Upper lobe of left lung (tissue), 6 donors: Measurements from ENCODE around the gene CEP44. TPM values are rescaled to one million over a fixed set of nuclear protein-coding genes. Genes with fewer than 3 reads are reported as not detected.

Experiments
- ATAC-seq, 2 donors: fragments of 200-7000 bp; cut with Tn5 transposase; one replicate each; pipeline ENCODE4 v1.9.1; 2022; ENCODE audit warnings: mild to moderate bottlenecking in 2 of 2, moderate library complexity in 2 of 2; ENCODE audit not compliant: low FRiP score in 2 of 2
- DNase-seq, 2 donors: peaks; one replicate each; pipeline ENCODE4 v3.0.0-alpha.2; 2019 to 2020
- H3K27ac ChIP-seq, 4 donors: fragments of 200-600 bp; sonication (generic); one replicate each; pipeline ENCODE4 v1.5.1; 2016 to 2019
- H3K27me3 ChIP-seq, 4 donors: fragments of 200-600 bp; sonication (generic); one replicate each; pipeline ENCODE4 v1.5.1; 2017 to 2019
- H3K36me3 ChIP-seq, 4 donors: fragments of 200-600 bp; sonication (generic); one replicate each; pipeline ENCODE4 v1.5.1; 2016 to 2019
- H3K4me1 ChIP-seq, 4 donors: fragments of 200-600 bp; sonication (generic); one replicate each; pipeline ENCODE4 v1.5.1; 2018 to 2019
- H3K4me3 ChIP-seq, 4 donors: fragments of 200-600 bp; sonication (generic); one replicate each; pipeline ENCODE4 v1.5.1; 2017 to 2019; ENCODE audit warnings: mild to moderate bottlenecking in 2 of 4, moderate library complexity in 1 of 4
- H3K9me3 ChIP-seq, 4 donors: fragments of 200-600 bp; sonication (generic); one replicate each; pipeline ENCODE4 v1.5.1; 2018 to 2019
- EP300 ChIP-seq, 4 donors: sonication (generic); formaldehyde crosslinking; IDR thresholded peaks; one replicate each; pipeline ENCODE4 v1.5.1; 2017; ENCODE audit warnings: antibody characterized with exemption in 4 of 4, control low read depth in 2 of 4
- POLR2A ChIP-seq, 4 donors: fragments of 450-650 bp; IDR thresholded peaks; one replicate each; pipeline ENCODE4 v1.5.1; 2016 to 2017; ENCODE audit warnings: antibody characterized with exemption in 4 of 4, mild to moderate bottlenecking in 2 of 4
- POLR2AphosphoS5 ChIP-seq, 2 donors: sonication (generic); formaldehyde crosslinking; IDR thresholded peaks; one replicate each; pipeline ENCODE4 v1.5.1; 2017; ENCODE audit warnings: antibody characterized with exemption in 2 of 2
- WGBS, 2 donors: methylation state at CpG; one replicate each; pipeline ENCODE4 v1.1.5; 2017 to 2018; 5-methylcytosine and 5-hydroxymethylcytosine counted together
- total RNA-seq, 6 donors: library from RNA; depleted of rRNA in 4 of 6; stranded (reverse); fragments of >200 nt in 4 of 6; gene quantifications; one replicate each; pipeline versions ENCODE4 v1.1.0 to v1.2.1, GENCODE V29; 2016 to 2021
- TF ChIP-seq, protein P1 (sequence below), 6 experiments: fragments of 450-650 bp in 4 of 6; fragments of 200-600 bp in 2 of 6; sonication (generic) in 2 of 6; IDR thresholded peaks; one replicate each; pipeline ENCODE4 v1.5.1; 2016 to 2019; ENCODE audit warnings: antibody characterized with exemption in 6 of 6
- donor health status: DM: no; HTN: no; CAD: no; lungs with moderate emphysema.
- donor health status: DM: no; HTN: yes; CAD: no; lungs with severe emphysema.

CEP44 gene
- total RNA-seq, 6 donors from 2014 or later, result 9.9 to 33.1 (median 12.7) TPM

DNA sequence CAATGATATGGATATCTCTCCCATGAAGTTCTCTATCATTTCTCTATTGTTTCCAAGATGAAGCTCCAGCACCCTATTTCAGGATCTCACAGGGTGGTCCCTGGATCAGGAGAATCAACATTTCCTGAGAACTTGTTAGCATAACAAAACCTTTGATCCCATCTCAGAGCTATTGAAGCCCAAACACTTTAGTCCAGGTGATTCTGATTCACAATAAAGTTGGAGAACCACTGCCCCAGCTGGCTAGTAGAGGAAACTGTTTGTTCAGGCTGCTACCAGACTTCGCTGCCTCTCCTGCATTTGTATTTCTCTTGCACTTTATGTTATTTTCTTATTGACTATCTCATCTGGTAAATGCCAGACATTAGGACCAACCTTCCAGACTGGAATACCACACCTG is 65.4 kb downstream of the CEP44 start:
- Histone ChIP-seq H3K27ac (no peak overlapping the region), H3K27me3 (no peaks in the 10 kb centered on the region), H3K4me1 (no peaks in the 10 kb centered on the region), H3K9me3 (no peaks in the 10 kb centered on the region), H3K4me3 (no peak overlapping the region), H3K36me3 (no peaks in the 10 kb centered on the region)
- TF ChIP-seq POLR2AphosphoS5 (IDR thresholded peaks at IDR 0.05) (no peak), EP300 (IDR thresholded peaks at IDR 0.05) (no peak), POLR2A (IDR thresholded peaks at IDR 0.05) (no peak)
- TF ChIP-seq, protein P1, sequence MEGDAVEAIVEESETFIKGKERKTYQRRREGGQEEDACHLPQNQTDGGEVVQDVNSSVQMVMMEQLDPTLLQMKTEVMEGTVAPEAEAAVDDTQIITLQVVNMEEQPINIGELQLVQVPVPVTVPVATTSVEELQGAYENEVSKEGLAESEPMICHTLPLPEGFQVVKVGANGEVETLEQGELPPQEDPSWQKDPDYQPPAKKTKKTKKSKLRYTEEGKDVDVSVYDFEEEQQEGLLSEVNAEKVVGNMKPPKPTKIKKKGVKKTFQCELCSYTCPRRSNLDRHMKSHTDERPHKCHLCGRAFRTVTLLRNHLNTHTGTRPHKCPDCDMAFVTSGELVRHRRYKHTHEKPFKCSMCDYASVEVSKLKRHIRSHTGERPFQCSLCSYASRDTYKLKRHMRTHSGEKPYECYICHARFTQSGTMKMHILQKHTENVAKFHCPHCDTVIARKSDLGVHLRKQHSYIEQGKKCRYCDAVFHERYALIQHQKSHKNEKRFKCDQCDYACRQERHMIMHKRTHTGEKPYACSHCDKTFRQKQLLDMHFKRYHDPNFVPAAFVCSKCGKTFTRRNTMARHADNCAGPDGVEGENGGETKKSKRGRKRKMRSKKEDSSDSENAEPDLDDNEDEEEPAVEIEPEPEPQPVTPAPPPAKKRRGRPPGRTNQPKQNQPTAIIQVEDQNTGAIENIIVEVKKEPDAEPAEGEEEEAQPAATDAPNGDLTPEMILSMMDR (IDR thresholded peaks at IDR 0.05), result no peak
- WGBS, 2 donors, result 90 to 96% methylated on average over 1 of the region's 1 CpG
- DNase-seq (no peak), ATAC-seq (no peak)

DNA sequence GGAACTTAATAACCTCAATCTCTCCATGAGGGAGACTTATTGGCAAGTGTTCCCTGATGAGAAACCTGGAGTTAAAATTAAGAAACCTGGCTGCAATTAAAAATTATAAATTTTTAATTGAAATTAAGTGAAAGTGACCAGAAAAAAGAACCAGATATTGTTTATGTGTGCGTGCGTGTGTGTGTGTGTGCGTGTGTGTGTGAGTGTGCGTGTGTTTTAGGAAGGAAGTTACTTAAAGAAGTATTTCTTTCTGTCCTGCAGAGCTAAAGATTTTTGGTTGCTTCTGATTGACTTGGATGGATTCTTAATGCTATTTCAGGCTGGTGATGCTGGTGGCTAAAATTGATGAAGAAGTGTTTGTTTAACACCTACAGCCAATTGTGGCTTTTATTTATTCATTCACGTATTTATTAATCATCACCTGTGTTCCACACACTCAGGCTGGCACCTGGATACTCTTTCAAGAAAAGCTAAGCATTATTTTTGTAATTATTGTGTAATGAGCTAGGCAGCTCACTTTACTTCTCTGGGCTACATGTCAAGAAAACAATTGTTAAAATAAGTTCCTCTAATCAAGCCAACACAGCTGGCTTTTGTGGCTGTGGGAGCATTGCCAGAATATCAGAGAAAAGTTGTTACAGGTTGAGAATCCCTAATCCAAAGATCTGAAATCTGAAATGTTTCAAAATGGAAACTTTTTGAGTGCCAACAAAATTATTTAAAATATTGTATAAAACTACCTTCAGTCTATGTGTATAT is 68.5 kb downstream of the CEP44 start:
- TF ChIP-seq POLR2A (IDR thresholded peaks at IDR 0.05) (no peak), POLR2AphosphoS5 (IDR thresholded peaks at IDR 0.05) (no peak), EP300 (IDR thresholded peaks at IDR 0.05) (no peak)
- TF ChIP-seq, protein P1 (IDR thresholded peaks at IDR 0.05), result no peak
- Histone ChIP-seq H3K4me1 (no peaks in the 10 kb centered on the region), H3K27ac (no peak overlapping the region), H3K27me3 (no peaks in the 10 kb centered on the region), H3K9me3 (no peaks in the 10 kb centered on the region), H3K4me3 (no peak overlapping the region), H3K36me3 (no peaks in the 10 kb centered on the region)
- DNase-seq (no peak), ATAC-seq (no peak)
- 38 to 64% methylated on average over 5 of the region's 5 CpGs for WGBS, 2 donors

DNA sequence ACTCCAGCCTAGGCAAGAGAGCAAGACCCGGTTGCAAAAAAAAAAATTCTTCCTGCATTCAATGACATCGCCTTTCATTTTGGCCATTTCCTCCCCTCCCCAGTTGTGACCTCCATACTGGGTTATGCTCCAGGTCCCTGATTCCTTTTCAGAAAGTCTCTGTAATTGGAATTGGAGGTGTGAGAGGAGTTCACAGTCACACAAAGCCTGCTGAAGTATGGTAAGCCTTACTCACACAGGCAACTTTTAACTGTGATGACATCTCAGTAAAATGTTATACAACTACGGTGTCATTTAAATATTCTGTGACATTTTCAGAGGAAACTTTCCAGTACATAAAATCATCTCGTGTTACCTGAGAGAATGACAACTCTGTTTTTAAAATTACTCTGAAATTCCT is 73.6 kb downstream of the CEP44 start:
- Histone ChIP-seq H3K4me1 (no peaks in the 10 kb centered on the region), H3K27me3 (no peaks in the 10 kb centered on the region), H3K9me3 (no peaks in the 10 kb centered on the region), H3K36me3 (no peaks in the 10 kb centered on the region), H3K27ac (no peak overlapping the region), H3K4me3 (no peak overlapping the region)
- 83 to 86% methylated on average over 4 of the region's 4 CpGs for WGBS, 2 donors
- ATAC-seq (no peak), DNase-seq (no peak)
- no peak for TF ChIP-seq POLR2A (IDR thresholded peaks at IDR 0.05)
- no peak for TF ChIP-seq POLR2AphosphoS5 (IDR thresholded peaks at IDR 0.05)
- TF ChIP-seq EP300 (IDR thresholded peaks at IDR 0.05), result no peak
- TF ChIP-seq, protein P1 (IDR thresholded peaks at IDR 0.05), result no peak

DNA sequence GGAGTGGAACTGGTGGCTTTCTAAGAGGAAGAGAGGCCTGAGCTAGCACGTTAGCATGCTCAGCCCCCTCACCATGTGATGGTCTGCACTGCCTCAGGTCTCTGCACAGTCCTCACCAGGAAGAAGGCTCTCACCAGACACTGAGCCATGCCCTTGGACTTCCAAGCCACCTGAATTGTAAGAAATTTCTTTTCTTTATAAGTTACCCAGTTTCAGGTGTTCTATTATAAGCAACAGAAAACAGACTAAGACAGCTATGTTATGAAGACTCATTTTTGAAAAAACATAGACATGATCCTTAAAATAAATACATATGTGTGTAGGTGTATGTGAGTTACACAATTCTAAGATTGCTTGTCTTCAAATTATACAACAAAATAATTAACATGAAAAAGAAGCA is 74.7 kb downstream of the CEP44 start:
- DNase-seq (no peak), ATAC-seq (no peak)
- Histone ChIP-seq H3K4me1 (no peaks in the 10 kb centered on the region), H3K36me3 (no peaks in the 10 kb centered on the region), H3K4me3 (no peak overlapping the region), H3K9me3 (no peaks in the 10 kb centered on the region), H3K27ac (no peak overlapping the region), H3K27me3 (no peaks in the 10 kb centered on the region)
- 64 to 68% methylated on average over 1 of the region's 1 CpG for WGBS, 2 donors
- TF ChIP-seq POLR2AphosphoS5 (IDR thresholded peaks at IDR 0.05) (no peak), EP300 (IDR thresholded peaks at IDR 0.05) (no peak), POLR2A (IDR thresholded peaks at IDR 0.05) (no peak)
- TF ChIP-seq, protein P1 (IDR thresholded peaks at IDR 0.05), result no peak

DNA sequence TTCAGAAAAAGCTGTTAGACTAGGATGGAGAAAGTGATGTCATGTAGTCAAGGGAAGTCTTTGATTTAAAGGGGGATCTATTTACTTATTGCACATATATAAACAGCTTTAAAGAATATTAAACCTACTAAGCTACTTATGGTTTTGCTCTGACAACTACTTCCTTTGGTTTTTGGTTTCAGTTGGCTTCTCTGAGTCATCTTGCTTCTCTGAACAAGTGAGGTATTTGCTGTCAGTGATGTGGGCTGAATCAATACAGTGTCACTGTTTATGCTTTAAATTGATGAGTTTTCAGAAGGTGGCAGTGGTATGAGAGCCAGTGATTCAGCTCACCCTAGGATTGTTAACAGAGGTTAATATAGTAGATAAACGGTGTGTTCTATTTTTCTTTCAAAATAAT is 75.1 kb downstream of the CEP44 start:
- no peak overlapping the region for H3K4me3 ChIP-seq
- no peaks in the 10 kb centered on the region for H3K36me3 ChIP-seq
- ATAC-seq (no peak), DNase-seq (no peak)
- H3K27me3 ChIP-seq, result no peaks in the 10 kb centered on the region
- no peak overlapping the region for H3K27ac ChIP-seq
- 83 to 85% methylated on average over 1 of the region's 1 CpG for WGBS, 2 donors
- no peaks in the 10 kb centered on the region for H3K4me1 ChIP-seq
- no peaks in the 10 kb centered on the region for H3K9me3 ChIP-seq
- TF ChIP-seq POLR2AphosphoS5 (IDR thresholded peaks at IDR 0.05), result no peak
- TF ChIP-seq POLR2A (IDR thresholded peaks at IDR 0.05), result no peak
- TF ChIP-seq, protein P1 (IDR thresholded peaks at IDR 0.05), result no peak
- TF ChIP-seq EP300 (IDR thresholded peaks at IDR 0.05), result no peak
